ENCODE results near the gene MIER3. TPM values are rescaled to one million over a fixed set of nuclear protein-coding genes. Genes with fewer than 3 reads are reported as not detected.

Gene MIER3, protein sequence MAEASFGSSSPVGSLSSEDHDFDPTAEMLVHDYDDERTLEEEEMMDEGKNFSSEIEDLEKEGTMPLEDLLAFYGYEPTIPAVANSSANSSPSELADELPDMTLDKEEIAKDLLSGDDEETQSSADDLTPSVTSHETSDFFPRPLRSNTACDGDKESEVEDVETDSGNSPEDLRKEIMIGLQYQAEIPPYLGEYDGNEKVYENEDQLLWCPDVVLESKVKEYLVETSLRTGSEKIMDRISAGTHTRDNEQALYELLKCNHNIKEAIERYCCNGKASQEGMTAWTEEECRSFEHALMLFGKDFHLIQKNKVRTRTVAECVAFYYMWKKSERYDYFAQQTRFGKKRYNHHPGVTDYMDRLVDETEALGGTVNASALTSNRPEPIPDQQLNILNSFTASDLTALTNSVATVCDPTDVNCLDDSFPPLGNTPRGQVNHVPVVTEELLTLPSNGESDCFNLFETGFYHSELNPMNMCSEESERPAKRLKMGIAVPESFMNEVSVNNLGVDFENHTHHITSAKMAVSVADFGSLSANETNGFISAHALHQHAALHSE
- 17.3 and 20.0 TPM in 2 replicates for total RNA-seq

DNA sequence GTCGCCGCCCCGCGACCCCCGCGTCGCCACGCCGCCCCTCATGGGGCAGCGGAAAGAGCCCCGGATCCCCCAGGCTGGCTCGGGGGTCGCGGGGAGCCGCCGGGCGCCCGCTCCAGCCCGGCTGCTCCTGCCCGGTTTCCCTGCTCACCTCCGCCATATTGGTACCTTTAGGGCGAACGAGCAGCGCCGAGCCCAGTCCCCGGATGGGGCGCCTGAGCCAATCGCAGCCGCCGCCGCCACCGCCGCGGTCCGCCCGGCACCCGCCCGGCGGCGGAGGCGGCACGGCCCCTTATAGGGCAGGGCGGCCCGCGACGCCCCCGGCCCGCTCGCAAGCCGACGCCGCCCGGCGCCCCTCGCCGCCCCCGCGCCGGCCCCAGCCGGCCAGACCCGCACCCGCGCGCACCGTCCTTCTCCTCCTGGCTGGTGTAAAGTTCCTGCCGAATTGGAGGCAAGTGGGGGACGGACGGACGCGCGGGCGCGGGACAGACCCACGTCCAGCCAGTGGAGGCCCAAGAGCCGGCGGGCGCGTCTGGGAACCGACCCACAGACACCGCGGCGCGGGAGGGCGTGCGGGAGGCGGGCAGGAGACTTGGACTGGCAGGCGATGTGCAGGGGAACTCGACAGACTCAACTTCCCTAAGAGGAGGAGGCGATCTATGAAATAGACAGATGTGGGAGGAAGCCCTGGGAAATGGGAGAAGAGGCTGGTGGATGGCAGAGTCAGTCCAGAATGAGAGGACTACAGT, at the start of gene MIER3:
TSS of gene MIER3 (minus strand) at position 178 of the 746 bp plus-strand sequence. CDS start at position 157, 21 bp downstream.

DNA sequence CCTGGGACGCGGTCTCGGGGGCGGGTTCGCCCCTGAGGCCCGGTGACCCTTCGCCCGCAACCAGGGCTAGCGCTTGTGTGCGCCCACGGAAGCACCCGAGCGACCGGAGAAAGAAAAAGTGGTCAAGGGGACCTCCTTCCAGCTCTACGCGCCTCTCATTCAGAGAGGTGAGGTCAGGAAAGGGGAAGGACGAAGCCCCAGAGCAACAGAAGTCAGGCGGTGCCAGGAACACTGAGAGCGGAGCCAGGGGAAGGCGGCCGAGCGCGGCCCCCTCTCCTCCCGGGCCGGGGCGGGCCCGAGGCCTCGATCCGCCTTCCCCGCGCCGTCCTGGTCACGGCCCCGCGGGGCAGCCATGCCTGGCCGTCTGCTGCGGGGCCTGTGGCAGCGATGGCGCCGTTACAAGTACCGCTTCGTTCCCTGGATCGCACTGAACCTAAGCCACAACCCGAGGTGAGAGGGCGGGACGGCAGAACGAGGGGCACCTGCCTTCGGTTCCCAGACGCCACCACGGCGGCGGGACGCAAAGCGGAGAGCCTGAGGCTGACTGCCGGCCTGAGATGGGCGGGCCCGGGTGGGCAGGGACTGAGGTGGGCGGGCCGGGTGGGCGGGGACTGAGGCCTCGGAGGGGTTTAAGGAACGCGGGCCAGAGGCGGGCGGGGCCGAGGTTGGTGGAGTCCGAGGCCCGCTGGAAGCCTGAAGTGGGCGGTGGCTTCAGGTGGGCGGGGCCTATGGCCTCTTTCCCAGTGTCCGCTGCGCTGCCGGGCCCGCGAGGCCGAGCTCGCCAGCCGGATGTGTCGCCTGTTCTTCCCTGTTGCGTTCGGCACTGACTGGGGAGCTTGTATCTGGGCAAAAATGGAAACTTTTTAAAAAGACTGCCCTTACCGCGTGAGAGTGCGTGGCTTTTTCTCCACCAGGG, 42.4 kb downstream of the MIER3 start, which contains the start of gene SETD9:
TSS of gene SETD9 (plus strand) at position 303 of the 916 bp plus-strand sequence. CDS start at position 353, 50 bp downstream.

Other genes with a start within 250 kb of the MIER3 start
- gene MAP3K1, start 136.6 kb downstream of the MIER3 start, total RNA-seq, result 10.9 and 11.2 TPM in 2 replicates
- gene SETD9, start 42.5 kb downstream of the MIER3 start, total RNA-seq, result 8.1 and 10.5 TPM in 2 replicates
- gene GPBP1, start 221.9 kb upstream of the MIER3 start, total RNA-seq, result 47.1 and 55.3 TPM in 2 replicates